Ammon's horn (tissue), 1 donor: ENCODE data around the gene MTRF1.
"Not testable (repeated sequence)": the region's sequence is repeated elsewhere in the genome, so short reads cannot be mapped to it uniquely, and the experiment has no call there.

Experiments
- DNase-seq: peaks from one replicate; pipeline ENCODE4 v3.0.0-alpha.2; 2016; ENCODE audit warnings: low spot score

The MTRF1 gene

DNA sequence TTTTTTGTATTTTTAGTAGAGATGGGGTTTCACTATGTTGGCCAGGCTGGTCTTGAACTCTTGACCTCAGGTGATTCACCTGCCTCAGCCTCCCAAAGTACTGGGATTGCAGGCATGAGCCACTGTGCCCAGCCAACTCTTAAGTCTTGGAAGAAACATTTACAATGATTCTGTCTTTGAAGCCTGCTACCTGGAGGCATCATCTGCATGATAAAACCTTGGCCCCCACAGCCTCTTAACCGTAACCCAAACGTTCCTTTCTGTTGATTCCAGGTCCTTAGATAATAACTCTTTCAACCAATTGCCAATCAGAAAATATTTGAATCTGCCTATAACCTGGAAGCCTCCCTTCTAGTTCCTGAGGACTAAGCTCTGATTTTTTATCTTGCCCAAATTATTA is 15.8 kb upstream of the MTRF1 start:
- DNase-seq: not testable (repeated sequence)

DNA sequence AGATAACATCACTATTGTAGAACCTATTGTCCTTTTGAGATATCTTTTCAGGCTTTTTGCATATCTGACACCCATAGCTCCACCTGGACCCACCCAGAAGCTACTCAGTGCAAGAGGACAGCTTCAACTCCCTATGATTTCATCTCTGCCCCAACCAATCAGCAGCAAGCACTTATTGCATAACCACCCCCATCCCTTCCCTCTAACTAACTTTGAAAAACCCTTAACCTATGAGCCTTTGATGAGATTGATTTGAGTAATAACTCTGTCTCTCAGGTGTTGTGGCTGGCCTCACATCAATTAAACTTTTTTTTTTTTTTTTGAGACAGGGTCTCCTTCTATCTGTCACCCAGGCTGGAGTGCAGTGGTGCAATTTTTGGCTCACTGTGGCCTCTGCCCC is 13.4 kb upstream of the MTRF1 start:
- DNase-seq: no peak

GRCh38 chr13:41274881-41275280 is 11.5 kb upstream of the MTRF1 start:
- no peak for DNase-seq

DNA sequence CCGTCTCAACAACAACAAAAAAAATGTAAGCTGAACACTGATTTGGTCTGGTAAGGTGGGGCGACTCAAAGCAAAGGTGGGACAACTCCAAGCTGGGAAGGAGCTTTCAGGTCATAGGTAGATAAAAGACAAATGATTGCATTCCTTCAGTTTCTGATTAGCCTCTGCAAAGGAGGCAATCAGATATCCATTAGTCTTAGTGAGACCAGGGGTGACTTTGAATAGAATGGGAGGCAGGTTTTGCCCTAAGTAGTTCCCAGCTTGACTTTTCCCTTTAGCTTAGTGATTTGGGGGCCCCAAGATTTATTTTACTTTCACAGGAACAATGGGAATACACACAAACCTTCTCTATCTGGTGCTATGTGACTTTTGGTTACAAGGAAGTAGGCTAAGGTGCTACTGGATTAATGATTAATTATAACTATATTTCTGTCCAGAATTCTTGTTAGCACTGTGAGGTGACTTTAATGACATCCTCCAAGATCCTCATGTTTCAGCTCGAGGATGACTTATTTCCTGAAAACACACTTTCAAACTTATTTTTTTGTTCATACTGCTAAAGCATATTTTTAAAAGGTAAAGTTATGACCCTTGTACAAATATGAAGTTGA is 10.6 kb upstream of the MTRF1 start:
- no peak for DNase-seq

- no peak for DNase-seq
These were observed 8.3 kb upstream of the MTRF1 start for GRCh38 chr13:41271456-41272285.

DNA sequence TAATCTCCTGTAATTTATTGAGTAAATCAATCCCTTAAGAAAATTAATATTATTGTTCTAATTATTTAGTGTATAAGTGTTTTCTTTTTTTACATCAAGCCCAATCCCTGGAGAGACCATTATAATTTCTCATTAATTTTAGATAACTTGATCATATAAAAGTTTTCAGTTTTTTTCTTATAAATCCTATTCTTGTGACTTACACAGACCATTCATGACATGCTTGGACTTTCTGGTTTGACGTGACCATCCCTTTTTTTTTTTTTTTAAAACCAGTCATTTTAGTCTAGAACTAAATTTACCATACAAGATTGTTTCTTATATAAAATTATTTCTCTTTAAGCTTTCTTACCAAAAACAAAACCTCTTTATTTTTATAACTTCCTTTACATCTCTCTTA is 5.4 kb upstream of the MTRF1 start:
- no peak for DNase-seq

DNA sequence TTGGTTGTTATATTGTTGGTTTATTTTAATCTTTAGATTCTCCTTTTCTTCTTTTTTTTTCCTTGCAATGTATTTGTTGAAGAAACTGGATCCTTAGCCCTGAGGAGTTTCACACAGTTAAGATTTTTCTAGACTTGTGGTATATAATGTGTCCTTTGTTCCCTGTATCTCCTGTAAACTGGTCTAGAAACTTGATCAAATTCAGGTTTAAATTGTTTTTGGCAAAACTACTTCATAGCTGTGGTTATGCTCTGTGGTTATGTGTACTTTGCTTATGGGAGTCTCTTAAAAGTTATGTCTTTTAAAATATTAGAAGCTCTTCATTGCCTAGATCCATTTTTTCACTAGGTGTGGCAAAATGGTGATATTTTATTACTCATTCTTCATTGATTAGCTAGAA is 3.7 kb upstream of the MTRF1 start:
- no peak for DNase-seq

DNA sequence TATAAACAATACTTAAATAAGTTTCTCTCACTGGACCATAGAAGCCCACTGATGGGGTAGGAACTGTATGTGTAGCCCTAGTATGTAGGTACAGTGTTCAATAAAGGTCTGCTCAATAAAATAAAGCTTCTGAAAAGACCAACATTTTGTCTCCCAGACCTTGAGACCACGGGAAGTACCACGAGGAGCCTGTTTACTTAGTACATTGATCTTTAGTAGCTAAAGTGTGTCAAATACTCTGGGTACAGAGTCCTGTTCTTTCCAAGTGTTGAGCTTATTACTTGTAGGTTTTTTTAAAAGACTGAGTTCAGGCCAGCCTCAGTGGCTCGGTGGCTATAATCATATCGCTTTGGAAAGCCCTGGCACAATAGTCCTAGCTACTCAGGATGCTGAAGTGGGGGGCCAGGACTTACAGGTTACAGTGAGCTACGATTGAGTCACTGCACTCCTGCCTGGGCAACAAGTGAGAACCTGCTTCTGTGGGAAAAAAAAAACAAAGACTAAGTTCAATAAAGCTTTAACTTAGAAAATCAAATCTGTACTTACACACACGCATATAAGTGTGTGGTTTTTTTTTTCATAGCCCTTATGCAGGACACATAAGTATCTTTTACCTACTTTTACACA is 3.4 kb downstream of the MTRF1 start:
- DNase-seq: no peak

GRCh38 chr13:41257535-41257934 is 5.8 kb downstream of the MTRF1 start:
- no peak for DNase-seq

DNA sequence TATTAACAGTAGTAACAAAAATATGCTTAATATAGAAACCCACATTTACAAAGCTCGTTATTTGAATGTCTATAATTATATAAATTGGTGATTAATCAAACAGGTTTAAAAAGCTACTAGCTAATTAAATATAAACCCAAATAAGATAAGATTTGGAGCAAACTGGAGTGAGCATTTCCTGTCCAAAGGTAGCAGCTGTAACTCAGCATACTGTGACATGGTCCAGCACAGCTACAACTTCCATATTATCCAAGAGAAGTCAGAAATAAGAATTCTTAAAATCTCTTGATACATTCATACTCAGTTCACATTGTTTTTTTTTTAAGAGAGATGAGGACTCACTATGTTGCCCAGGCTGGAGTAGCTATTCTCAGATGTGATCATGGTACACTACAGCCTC is 8.5 kb downstream of the MTRF1 start:
- DNase-seq: no peak

DNA sequence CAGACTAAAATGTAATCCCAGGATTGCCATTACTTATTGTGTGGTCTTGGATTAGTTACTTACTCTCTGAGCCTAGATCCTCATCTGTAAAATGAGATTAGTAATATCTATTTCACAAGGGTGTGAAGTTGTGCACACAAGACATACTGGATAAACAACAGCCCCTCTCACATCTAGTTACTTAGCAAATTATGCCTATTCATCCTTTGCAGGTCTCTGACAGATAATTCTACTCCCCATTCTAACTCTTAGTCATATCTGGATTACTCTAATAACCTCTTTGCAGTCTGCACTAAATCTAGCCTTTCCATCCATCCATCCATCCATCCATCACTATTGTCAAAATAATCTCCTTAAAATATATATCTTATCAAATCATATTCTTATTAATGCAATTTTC is 12.4 kb downstream of the MTRF1 start:
- no peak for DNase-seq

DNA sequence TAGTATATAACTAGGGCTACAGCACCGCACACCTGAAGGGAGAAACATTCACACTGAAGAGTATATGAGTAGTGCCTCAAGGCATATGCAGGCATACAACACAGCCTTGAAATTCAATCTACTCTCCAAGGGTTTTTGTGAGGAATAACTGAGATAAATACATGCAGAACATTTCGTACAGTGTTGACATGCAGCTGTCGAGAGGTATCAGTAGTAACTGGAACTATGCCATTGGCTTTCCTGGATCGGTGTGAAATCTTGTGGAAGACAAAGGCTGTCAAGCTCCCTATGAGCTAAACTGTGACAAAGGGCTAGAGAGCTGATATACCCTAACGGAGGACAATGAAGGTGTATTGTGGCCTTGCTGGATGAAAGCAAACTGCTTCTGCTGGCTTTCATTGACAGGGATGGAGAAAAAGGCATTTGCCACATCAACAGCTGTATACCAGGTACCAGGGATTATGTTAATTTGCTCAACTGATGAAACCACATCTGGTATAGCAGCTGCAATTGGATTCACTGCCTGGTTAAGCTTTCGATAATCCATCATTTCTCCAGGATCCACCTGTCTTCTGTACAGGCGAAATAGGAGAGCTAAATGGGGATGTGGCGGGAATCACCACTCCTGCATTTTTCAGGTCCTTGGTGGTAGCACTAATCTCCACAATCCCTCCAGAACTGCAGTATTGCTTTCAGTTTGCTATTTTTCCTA is 16.3 kb downstream of the MTRF1 start:
- no peak for DNase-seq

DNA sequence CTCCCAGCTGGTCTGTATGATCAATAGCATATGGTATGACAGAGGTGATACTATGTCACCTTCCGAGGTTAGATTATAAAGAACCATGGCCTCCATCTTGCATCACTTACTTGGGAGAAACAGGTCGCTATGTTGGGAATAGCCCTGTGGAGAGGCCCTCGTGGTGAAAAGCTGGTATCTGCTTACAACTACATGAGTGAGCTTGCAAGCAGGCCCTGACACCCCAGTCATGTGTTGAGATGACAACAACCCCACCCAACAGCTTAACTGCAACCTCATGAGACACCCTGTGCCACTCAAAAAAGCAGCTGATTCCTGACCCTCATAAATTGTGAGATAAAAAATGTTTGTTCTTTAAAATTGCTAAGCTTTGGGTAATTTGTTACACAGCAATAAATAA is 18.8 kb downstream of the MTRF1 start:
- no peak for DNase-seq

DNA sequence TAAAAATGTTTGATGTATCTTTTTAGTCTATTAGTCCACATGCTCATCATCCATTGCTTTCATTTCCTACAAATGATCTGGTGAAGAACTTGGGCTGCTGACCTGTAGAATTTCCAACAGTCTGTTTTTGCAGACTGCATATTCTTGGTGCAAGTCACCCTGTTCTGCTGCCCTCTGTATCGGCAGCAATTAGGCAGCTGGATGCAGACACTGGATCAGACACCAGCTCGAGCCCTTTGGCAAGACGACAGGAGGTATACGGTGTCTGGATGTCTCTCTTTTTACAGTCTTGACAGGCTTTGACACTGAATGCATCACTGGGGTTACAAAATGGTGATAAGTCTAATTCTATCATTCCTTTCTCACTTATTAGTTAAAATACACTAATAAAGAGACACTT is 21.8 kb downstream of the MTRF1 start:
- no peak for DNase-seq

GRCh38 chr13:41236369-41236768 is 27.0 kb downstream of the MTRF1 start:
- DNase-seq: no peak

GRCh38 chr13:41232578-41233480 is 30.5 kb downstream of the MTRF1 start:
- DNase-seq: no peak

- no peak for DNase-seq
These were observed 31.6 kb downstream of the MTRF1 start for GRCh38 chr13:41231786-41232185.

GRCh38 chr13:41231025-41231677 is 32.2 kb downstream of the MTRF1 start:
- no peak for DNase-seq

- DNase-seq: no peak
These were observed 34.0 kb downstream of the MTRF1 start for GRCh38 chr13:41229356-41229755.

DNA sequence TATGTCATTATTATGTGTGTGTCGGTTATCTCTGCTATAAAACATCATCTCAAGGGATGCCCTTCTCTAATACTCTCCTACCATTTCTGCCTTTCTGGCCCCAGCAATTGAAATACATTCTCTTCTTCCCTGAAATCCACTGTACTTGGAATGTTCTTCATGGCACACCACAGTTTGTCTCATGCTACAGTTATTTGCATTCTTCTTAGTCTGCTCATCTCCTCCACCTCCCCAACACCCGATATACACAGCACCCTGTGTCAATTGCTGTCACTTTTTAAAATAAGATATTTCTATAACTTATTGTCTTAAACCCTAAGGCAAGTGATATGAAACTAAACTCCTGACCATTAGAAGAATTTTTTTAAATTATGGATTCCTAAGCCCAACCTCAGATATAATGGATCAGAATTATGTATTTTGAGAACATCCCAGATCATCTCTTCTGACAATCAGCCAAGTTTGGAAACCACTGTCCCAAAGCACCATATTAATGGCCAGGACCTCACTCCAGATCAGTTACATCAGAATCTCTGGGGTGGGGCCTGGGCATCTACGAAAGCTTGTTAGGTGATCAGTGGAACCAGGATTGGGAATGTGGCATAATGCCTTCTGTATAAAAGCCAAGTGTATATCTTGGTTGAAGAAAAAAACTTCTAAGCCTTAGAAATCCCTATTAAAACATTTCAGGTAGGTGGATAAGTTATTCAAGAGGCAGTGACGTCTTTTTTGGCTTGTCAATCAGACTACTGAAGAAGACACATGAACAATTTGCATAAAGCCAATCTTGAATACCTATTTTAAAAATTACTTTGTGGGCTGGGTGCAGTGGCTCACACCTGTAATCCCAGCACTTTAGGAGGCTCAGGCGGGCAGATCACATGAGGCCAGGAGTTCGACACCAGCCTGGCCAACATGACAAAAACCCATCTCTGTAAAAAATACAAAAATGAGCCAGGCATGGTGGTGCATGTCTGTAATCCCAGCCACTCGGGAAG is 39.0 kb downstream of the MTRF1 start:
- DNase-seq: no peak
